Retina (tissue), 1 donor: ENCODE results near the gene DYRK1A.
A peak's percentile ranks its signal among the peaks of the same experiment; 100 is the strongest.
"Not testable (repeated sequence)": the region's sequence is repeated elsewhere in the genome, so short reads cannot be mapped to it uniquely, and the experiment has no call there.

Source experiments
- DNase-seq: peaks from one replicate; pipeline ENCODE4 v3.0.0-alpha.2; 2016

DYRK1A gene

GRCh38 chr21:37366482-37367316 is at the start of gene DYRK1A:
Gene DYRK1A, plus strand, starts transcription at chr21:37366773. Its CDS starts 53,602 bp downstream, at chr21:37420375.
- DNase-seq = peak; percentile 98

GRCh38 chr21:37319551-37319950 is 47.0 kb upstream of the DYRK1A start:
- DNase-seq = no peak

GRCh38 chr21:37322084-37322483 is 44.5 kb upstream of the DYRK1A start:
- no peak for DNase-seq

- DNase-seq = no peak
Observed at GRCh38 chr21:37324558-37324957, 42.0 kb upstream of the DYRK1A start.

GRCh38 chr21:37328147-37328546 is 38.4 kb upstream of the DYRK1A start:
- not testable (repeated sequence) for DNase-seq

GRCh38 chr21:37331411-37331810 is 35.2 kb upstream of the DYRK1A start:
- no peak for DNase-seq

GRCh38 chr21:37335053-37335452 is 31.5 kb upstream of the DYRK1A start:
- no peak for DNase-seq

- DNase-seq = no peak
Observed at GRCh38 chr21:37337179-37337578, 29.4 kb upstream of the DYRK1A start.

GRCh38 chr21:37337831-37338230 is 28.7 kb upstream of the DYRK1A start:
- no peak for DNase-seq

GRCh38 chr21:37338671-37339551 is 27.7 kb upstream of the DYRK1A start:
- DNase-seq = no peak

- no peak for DNase-seq
Observed at GRCh38 chr21:37339552-37339939, 27.0 kb upstream of the DYRK1A start.

- no peak for DNase-seq
Observed at GRCh38 chr21:37341254-37341960, 25.2 kb upstream of the DYRK1A start.

- DNase-seq = no peak
Observed at GRCh38 chr21:37342046-37342632, 24.4 kb upstream of the DYRK1A start.

- no peak for DNase-seq
Observed at GRCh38 chr21:37346841-37347430, 19.6 kb upstream of the DYRK1A start.

GRCh38 chr21:37348664-37349063 is 17.9 kb upstream of the DYRK1A start:
- no peak for DNase-seq

- DNase-seq = no peak
Observed at GRCh38 chr21:37350472-37350871, 16.1 kb upstream of the DYRK1A start.

GRCh38 chr21:37356706-37357105 is 9.9 kb upstream of the DYRK1A start:
- no peak for DNase-seq

- no peak for DNase-seq
Observed at GRCh38 chr21:37357691-37358090, 8.9 kb upstream of the DYRK1A start.

- DNase-seq = no peak
Observed at GRCh38 chr21:37358397-37358796, 8.2 kb upstream of the DYRK1A start.

GRCh38 chr21:37363936-37364335 is 2.6 kb upstream of the DYRK1A start:
- no peak for DNase-seq

- DNase-seq = no peak
Observed at GRCh38 chr21:37364722-37365121, 1.9 kb upstream of the DYRK1A start.
